ENCODE data around the gene PERCC1. TPM values are rescaled to one million over a fixed set of nuclear protein-coding genes. Genes with fewer than 3 reads are reported as not detected.
"Not testable (repeated sequence)": the region's sequence is repeated elsewhere in the genome, so short reads cannot be mapped to it uniquely, and the experiment has no call there.

Gene PERCC1
- total RNA-seq, 1 experiment from 2014 or later = not detected

- no peak for DNase-seq (ENCODE audit: low spot score)
Observed at GRCh38 chr16:1468426-1468810, 37.5 kb downstream of the PERCC1 start.

DNA sequence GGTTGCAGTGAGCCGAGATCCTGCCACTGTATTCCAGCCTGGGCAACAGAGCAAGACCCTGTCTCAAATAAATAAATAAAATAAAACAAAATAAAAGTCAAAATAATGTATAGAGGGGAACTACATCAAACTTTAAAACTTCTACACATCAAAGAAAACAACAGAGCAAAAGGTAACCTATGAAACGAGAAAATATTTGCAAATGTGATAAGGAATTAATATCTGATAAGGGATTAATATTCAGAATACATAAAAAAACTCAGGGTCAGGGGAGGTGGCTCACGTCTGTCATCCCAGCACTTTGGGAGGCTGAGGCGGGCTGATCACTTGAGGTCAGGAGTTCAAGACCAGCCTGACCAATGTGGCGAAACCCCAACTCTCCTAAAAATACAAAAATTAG lies 38.3 kb downstream of the PERCC1 start:
- not testable (repeated sequence) for DNase-seq (ENCODE audit: low spot score)

GRCh38 chr16:1469693-1470201 lies 38.9 kb downstream of the PERCC1 start:
- DNase-seq (ENCODE audit: low spot score) = no peak

- DNase-seq (ENCODE audit: low spot score) = no peak
Observed at GRCh38 chr16:1470481-1471251, 39.8 kb downstream of the PERCC1 start.

GRCh38 chr16:1471569-1472194 lies 40.8 kb downstream of the PERCC1 start:
- no peak for DNase-seq (ENCODE audit: low spot score)

DNA sequence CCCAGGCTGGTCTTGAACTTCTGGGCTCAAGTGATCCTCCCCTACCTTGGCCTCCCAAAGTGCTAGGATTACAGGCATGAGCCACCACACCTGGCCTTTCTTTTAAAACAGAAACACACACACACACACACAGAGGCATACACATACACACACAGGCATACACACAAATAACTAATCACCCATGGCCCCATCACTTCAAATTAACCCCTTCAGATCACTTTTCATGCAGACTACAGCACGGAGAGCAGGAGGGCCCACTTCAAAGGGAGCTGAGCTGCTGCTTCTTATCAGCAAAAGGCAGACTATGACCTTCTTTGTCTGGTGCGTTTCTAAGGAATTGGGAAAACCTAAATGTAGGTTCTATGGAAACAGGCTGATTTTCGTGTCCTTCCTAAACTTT lies 42.1 kb downstream of the PERCC1 start:
- DNase-seq (ENCODE audit: low spot score) = no peak

DNA sequence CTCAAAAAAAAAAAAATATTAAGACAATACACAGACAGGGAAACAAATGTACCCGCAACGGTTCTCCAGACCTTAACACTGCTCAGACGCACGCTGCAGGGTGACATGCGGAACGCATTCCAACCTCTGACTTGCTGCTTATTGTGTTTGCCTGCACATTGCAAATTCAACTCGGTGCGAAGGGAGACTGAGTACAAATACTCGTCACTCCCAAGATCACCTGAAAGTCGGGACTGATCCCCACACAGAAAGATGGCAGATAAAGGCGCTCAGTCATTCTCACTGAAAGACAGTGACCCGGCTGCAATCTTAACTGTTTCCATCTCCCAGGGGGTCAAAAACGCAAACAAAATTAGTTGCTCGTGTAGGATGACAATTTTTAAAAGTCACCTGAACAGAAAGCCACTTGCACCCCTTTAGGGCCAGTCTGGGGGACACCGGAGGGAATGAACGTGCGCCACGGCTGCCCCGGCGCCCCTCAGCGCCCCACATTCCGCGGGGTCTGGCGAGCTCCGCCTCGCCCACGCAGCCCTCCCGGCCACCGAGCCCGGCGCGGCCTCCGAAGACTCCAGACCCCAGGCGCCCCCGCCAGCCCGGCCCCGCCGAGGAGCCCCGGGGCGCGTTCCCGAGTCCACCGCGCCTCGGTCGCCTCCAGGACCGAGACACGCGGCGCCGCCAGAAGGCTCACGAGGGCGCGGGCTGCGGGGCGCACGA lies 43.4 kb downstream of the PERCC1 start:
- no peak for DNase-seq (ENCODE audit: low spot score)

DNA sequence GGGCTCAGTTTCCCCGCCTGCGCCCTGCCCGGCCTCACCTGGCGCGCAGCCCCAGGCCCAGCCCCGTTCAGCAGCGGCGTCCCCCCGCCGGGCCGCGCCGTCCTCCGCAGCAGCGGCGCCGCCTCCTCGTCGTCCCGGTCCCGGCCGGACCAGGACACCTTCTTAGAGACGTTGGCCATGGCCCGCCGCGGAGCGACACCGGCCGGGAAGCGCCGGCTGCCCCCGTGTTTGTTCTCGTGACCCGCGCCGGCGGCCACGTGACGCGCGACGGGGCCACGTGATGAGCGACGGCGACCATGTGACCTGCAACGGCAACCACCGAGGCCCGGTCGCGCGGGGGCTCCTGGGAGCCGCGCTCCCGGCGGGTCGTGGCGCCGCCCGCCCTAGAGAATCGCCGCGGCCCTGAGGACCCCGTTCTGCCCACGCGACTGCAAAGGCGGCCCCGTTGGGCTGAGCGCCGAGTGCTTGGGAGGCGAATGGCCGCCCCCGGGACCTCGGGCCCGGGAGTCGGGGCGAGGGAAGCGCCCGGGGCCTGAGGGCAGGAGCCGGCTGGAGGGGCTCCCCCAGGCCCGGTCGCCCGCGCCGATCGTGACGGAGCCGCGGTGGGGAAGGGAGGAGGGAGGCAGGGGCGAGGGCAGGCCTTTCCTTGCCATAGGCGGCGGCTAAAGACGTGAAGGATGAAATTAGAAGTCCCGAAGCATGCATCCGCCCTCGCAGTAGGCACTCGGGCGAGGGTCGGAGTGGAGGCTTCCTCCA lies 44.1 kb downstream of the PERCC1 start, which contains the start of gene CLCN7:
Gene CLCN7, minus strand, starts transcription at position 233 of the 756 bp plus-strand sequence. Its CDS starts 54 bp downstream, at position 179.
- peak; percentile 76 for DNase-seq (ENCODE audit: low spot score)

GRCh38 chr16:1475552-1476114 lies 44.8 kb downstream of the PERCC1 start:
- no peak for DNase-seq (ENCODE audit: low spot score)

DNA sequence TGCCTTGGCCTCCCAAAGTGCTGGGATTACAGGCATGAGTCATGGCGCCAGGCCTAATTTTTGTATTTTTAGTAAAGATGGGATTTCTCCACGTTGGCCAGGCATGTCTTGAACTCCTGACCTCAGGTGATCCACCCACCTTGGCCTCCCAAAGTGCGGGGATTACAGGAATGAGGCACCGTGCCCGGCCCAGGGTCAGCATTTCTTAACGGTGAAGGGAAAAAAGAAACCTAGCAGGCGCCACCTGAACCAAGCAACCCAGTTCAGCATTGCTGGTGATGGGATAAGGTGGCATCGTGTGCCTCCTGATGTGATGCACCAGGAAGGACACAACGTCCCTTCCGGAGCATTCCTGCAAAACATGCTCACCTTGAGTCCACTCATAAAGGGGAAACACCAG lies 46.2 kb downstream of the PERCC1 start:
- DNase-seq (ENCODE audit: low spot score) = no peak

- DNase-seq (ENCODE audit: low spot score) = not testable (repeated sequence)
Observed at GRCh38 chr16:1478937-1479336, 48.1 kb downstream of the PERCC1 start.

GRCh38 chr16:1481906-1482835 lies 51.3 kb downstream of the PERCC1 start:
- no peak for DNase-seq (ENCODE audit: low spot score)

Other genes starting within 250 kb of the PERCC1 start
- gene TPSG1, start 205.8 kb upstream of the PERCC1 start, total RNA-seq (2014; rRNA removed; shearing (Covaris generic)) = 0.31 TPM in 1 of 2 replicates, not detected in the other
- not detected in 2 replicates for gene TPSB2, start 200.9 kb upstream of the PERCC1 start, total RNA-seq (2014; rRNA removed; shearing (Covaris generic))
- not detected in 2 replicates for gene TPSAB1, start 190.4 kb upstream of the PERCC1 start, total RNA-seq (2014; rRNA removed; shearing (Covaris generic))
- not detected in 2 replicates for gene TPSD1, start 175.0 kb upstream of the PERCC1 start, total RNA-seq (2014; rRNA removed; shearing (Covaris generic))
- gene UBE2I, start 121.4 kb upstream of the PERCC1 start, total RNA-seq (2014; rRNA removed; shearing (Covaris generic)) = 90.1 and 116 TPM in 2 replicates
- gene BAIAP3, start 97.4 kb upstream of the PERCC1 start, total RNA-seq (2014; rRNA removed; shearing (Covaris generic)) = 8.2 and 14.1 TPM in 2 replicates
- 155 and 181 TPM in 2 replicates for gene TSR3, start 79.2 kb upstream of the PERCC1 start, total RNA-seq (2014; rRNA removed; shearing (Covaris generic))
- gene GNPTG, start 79.1 kb upstream of the PERCC1 start, total RNA-seq (2014; rRNA removed; shearing (Covaris generic)) = 46.6 and 50.9 TPM in 2 replicates
- gene UNKL, start 16.4 kb upstream of the PERCC1 start, total RNA-seq (2014; rRNA removed; shearing (Covaris generic)) = 29.1 and 32.0 TPM in 2 replicates
- gene UQCC4, start 10.3 kb upstream of the PERCC1 start, total RNA-seq (2014; rRNA removed; shearing (Covaris generic)) = 50.9 and 58.1 TPM in 2 replicates
- gene CCDC154, start 13.5 kb downstream of the PERCC1 start, total RNA-seq (2014; rRNA removed; shearing (Covaris generic)) = not detected in 2 replicates
- gene CLCN7, start 44.0 kb downstream of the PERCC1 start, total RNA-seq (2014; rRNA removed; shearing (Covaris generic)) = 121 and 151 TPM in 2 replicates
- 0.15 TPM in 1 of 2 replicates, not detected in the other for gene PTX4, start 57.9 kb downstream of the PERCC1 start, total RNA-seq (2014; rRNA removed; shearing (Covaris generic))
- gene TELO2, start 62.3 kb downstream of the PERCC1 start, total RNA-seq (2014; rRNA removed; shearing (Covaris generic)) = 72.4 and 77.3 TPM in 2 replicates
- gene TMEM204, start 102.6 kb downstream of the PERCC1 start, total RNA-seq (2014; rRNA removed; shearing (Covaris generic)) = 0.61 and 0.78 TPM in 2 replicates
- gene IFT140, start 181.0 kb downstream of the PERCC1 start, total RNA-seq (2014; rRNA removed; shearing (Covaris generic)) = 12.5 and 16.3 TPM in 2 replicates
- gene CRAMP1, start 181.3 kb downstream of the PERCC1 start, total RNA-seq (2014; rRNA removed; shearing (Covaris generic)) = 9.7 and 10.6 TPM in 2 replicates
- 96.1 and 106 TPM in 2 replicates for gene JPT2, start 247.2 kb downstream of the PERCC1 start, total RNA-seq (2014; rRNA removed; shearing (Covaris generic))